Fibroblast of villous mesenchyme (primary cell): Measurements from ENCODE around the gene PNMA8A. TPM values are rescaled to one million over a fixed set of nuclear protein-coding genes. Genes with fewer than 3 reads are reported as not detected.
A peak's percentile ranks its signal among the peaks of the same experiment; 100 is the strongest.

ENCODE experiments used
- DNase-seq: peaks from one replicate; pipeline ENCODE4 v3.0.0-alpha.2; 2010; ENCODE audit warnings: low read depth
- H3K4me3 ChIP-seq: 2 replicates; pipeline ENCODE4 v1.5.1; 2011; ENCODE audit warnings: low read depth, mild to moderate bottlenecking, low read length
- CTCF ChIP-seq: IDR thresholded peaks from 2 replicates; pipeline ENCODE4 v1.5.1; 2012; ENCODE audit warnings: low read depth, mild to moderate bottlenecking, low read length; ENCODE audit not compliant: insufficient read depth
- total RNA-seq: library from RNA; depleted of rRNA; stranded (reverse); fragments of >200 nt; gene quantifications from 2 replicates; pipeline ENCODE4 v1.2.3, GENCODE V29; 2012

Gene PNMA8A
- total RNA-seq, 1 donor, result 9.9 TPM

GRCh38 chr19:46478356-46478986, 7.1 kb upstream of the PNMA8A start:
- no peak for TF ChIP-seq CTCF
- H3K4me3 ChIP-seq, result no peak overlapping the region
- DNase-seq, result no peak

GRCh38 chr19:46475986-46476385, 4.6 kb upstream of the PNMA8A start:
- DNase-seq, result no peak
- TF ChIP-seq CTCF, result no peak
- H3K4me3 ChIP-seq, result no peak overlapping the region

GRCh38 chr19:46474211-46474610, 2.8 kb upstream of the PNMA8A start:
- no peak for DNase-seq
- no peak overlapping the region for H3K4me3 ChIP-seq
- TF ChIP-seq CTCF, result no peak

- no peak overlapping the region for H3K4me3 ChIP-seq
- DNase-seq, result no peak
- TF ChIP-seq CTCF, result no peak
These were observed 1.2 kb upstream of the PNMA8A start for GRCh38 chr19:46472592-46472991.

GRCh38 chr19:46471811-46472543, 614 bp upstream of the PNMA8A start:
- peak overlapping the region; percentile 43 for H3K4me3 ChIP-seq
- no peak for TF ChIP-seq CTCF
- DNase-seq, result no peak

- DNase-seq, result no peak
- no peak overlapping the region for H3K4me3 ChIP-seq
- TF ChIP-seq CTCF, result no peak
These were observed 987 bp downstream of the PNMA8A start for GRCh38 chr19:46470376-46470775.
